Frontal cortex (tissue), 4 donors: ENCODE measurements around the gene CHST6. TPM values are rescaled to one million over a fixed set of nuclear protein-coding genes. Genes with fewer than 3 reads are reported as not detected.
"Not testable (repeated sequence)": the region's sequence is repeated elsewhere in the genome, so short reads cannot be mapped to it uniquely, and the experiment has no call there.

Experiments used
- DNase-seq, 2 donors: peaks; one replicate each; pipeline ENCODE4 v3.0.0; 2012; ENCODE audit warnings: low spot score in 2 of 2
- FAIRE-seq: peaks from 2 replicates; lab custom pipeline; 2012; peaks lifted over from hg19 to GRCh38; lab: Jason Lieb, UNC
- total RNA-seq: library from RNA; depleted of rRNA; stranded (reverse); fragments of >200 nt; gene quantifications from one replicate; pipeline ENCODE4 v1.2.3, GENCODE V29; 2014
- donor health status: control.
- donor health status: control.
- donor health status: control.

CHST6 gene
- total RNA-seq, 1 donor from 2014 or later, result 0.41 TPM

DNA sequence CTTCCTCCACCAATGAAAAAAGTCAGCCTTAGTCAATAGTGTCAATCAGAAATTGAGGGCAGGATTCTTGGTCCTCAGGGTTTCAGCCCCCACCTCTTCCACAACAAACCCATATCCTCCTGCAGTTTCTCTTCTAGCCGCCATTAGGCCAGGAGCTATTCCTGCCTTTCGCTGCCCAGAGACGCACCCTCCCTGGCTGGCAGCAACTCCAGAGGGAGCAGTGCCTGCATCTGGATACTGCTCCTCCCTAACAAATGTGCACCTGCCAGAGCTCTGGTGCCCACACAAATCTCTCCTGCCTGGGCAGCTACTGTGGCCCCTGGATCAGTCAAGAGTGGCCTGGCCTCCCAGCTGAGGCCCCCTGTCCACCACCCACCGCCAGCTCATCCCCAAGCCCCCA lies 38.8 kb downstream of the CHST6 start:
- not testable (repeated sequence) for DNase-seq, FAIRE-seq

- DNase-seq (no peak), FAIRE-seq (no peak)
These were observed 39.6 kb downstream of the CHST6 start for GRCh38 chr16:75455677-75456076.

GRCh38 chr16:75452464-75453190 lies 42.6 kb downstream of the CHST6 start:
- FAIRE-seq, result no peak

DNA sequence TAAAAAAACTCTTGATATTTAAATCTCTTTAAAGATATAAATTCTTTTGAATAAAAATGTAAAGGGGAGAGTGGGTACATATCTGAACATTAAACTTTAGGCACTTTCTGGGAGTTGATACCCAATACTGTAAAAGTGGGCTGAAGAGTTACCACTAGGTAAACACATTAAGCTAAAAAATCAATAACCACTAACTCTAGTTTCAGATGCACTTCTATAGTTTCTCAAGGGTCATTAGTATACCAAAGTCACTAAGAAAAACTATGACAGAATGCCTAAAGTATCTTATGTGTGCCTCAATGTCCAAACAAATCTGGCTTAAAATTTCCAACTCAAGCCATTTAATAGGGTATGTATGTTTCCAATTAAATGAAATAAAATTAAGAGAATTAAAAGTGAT lies 48.8 kb downstream of the CHST6 start:
- FAIRE-seq (no peak), DNase-seq (no peak)

More at GRCh38 chr16:75452464-75453190, 42.6 kb downstream of the CHST6 start:
- DNase-seq, result no peak

- no peak for DNase-seq
- FAIRE-seq, result no peak
These were observed 49.9 kb downstream of the CHST6 start for GRCh38 chr16:75445298-75445697.

DNA sequence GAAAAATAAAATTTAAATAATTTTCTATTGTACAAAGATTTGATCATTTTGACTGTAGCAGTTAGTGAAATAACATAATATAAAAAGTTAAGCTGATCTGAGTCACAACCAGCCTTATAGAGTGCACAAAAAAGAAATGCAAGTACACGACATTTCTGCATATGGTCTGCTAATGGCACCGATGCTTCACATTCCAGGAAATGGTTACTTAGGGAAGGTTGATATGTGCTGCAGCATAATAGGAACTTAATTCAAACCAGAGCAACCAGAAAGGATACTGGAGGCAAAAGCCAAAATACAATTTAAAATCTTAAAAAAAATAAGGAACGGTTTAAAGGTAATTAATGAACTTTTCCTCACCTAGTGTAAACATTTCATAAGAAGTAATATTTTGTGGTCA lies 51.9 kb downstream of the CHST6 start:
- FAIRE-seq (no peak), DNase-seq (no peak)

DNA sequence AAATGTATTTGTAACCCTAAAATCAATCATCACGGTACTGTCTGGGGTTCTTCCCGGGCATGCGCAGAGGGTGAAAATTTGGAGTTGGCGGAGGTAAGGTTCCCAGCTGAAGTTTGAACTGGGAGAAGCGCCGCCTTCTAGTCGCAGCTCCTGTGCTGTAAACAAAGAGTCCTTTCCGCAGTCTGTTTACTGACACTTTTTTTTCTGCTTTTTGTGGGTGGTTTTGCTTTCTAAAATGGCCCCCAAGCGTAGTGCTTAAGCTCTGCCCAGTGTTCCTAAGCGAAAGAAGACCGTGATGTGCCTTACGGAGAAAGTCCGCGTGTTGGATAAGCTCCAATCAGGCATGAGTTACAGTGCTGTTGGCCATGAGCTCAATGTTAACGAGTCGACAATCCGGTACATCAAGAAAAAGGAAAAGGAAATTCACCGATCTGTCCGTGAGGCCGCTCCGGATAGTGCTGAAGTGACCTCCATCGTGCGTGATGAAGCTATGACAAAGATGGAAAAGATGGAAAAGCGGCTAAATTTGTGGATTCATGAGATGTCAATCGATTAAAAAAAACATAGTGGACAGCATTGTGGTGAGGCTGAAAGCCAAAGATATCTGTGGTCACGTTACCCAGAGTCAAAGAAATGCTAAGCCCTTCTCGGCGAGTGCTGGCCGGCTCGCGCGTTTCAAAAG lies 61.4 kb downstream of the CHST6 start:
- no peak for FAIRE-seq
- peak in 1 of 2 donors; percentile 51 for DNase-seq

GRCh38 chr16:75432828-75433731 lies 62.2 kb downstream of the CHST6 start, which contains the start of gene CFDP1:
Gene CFDP1 (minus strand): TSS chr16:75433503. CDS start chr16:75433352, 151 bp downstream.
- no peak for FAIRE-seq
- DNase-seq, result peak; percentile 93 to 95

DNA sequence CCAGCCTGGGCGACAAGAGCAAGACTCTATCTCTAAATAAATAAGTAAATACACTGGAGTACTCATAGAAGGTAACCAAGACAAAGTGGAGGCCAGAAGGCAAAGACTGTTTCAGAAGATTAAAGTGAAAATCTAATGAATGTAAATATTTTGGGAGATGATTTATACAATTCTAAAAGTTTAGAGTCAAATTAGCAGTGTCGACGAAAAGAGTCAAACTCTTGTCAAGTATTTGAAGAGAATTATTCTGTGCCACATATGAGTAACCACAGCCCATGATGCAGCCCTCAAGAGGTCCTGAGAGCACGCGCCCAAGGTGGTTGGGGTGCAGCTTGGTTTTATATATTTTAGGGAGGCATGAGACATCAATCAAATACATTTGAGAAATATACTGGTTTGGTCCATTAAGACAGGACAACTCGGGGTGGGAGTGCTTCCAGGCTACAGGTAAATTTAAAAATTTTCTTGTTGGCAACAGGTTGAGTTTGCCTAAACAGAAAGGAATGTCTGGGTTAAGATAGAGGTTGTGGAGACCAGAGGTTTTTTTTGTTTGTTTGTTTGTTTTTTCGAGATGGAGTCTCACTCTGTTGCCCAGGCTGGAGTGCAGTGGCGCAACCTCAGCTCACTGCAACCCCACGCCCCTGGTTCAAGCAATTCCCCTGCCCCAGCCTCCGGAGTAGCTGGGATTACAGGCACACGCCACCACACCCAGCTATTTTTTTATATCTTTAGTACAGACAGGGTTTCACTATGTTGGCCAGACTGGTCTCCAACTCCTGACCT lies 65.4 kb downstream of the CHST6 start:
- FAIRE-seq, result no peak

GRCh38 chr16:75426524-75426923 lies 68.7 kb downstream of the CHST6 start:
- not testable (repeated sequence) for DNase-seq, FAIRE-seq

More for the DNA sequence above, 65.4 kb downstream of the CHST6 start:
- DNase-seq, result no peak

- not testable (repeated sequence) for DNase-seq, FAIRE-seq
These were observed 71.0 kb downstream of the CHST6 start for GRCh38 chr16:75424105-75424762.

DNA sequence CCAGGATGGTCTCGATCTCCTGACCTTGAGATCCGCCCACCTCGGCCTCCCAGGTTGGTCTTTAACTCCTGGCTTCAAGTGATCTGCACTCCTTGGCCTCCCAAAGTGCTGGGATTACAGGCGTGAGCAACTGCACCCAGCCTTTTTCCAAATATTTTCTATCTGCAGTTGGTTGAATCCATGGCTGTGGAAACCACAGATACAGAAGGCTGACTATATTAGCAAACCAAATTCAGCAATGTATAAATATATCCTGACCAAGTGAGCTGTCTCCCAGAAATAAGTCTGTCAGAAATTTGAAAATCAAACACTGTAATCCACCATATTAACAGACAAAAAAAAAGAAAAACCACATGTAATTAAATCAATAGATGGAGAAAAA lies 71.5 kb downstream of the CHST6 start:
- FAIRE-seq, result no peak
- DNase-seq, result no peak

Other genes starting within 250 kb of the CHST6 start
- gene BCAR1, start 243.8 kb downstream of the CHST6 start, total RNA-seq, result 21.6 TPM
- gene CFDP1, start 61.9 kb downstream of the CHST6 start, total RNA-seq, result 60.3 TPM
- gene TMEM170A, start 30.8 kb downstream of the CHST6 start, total RNA-seq, result 26.1 TPM
- 0.41 TPM for gene CHST5, start 40.7 kb upstream of the CHST6 start, total RNA-seq
- gene TMEM231, start 60.8 kb upstream of the CHST6 start, total RNA-seq, result 14.3 TPM
- gene GABARAPL2, start 70.9 kb upstream of the CHST6 start, total RNA-seq, result 96.6 TPM
- gene ADAT1, start 127.8 kb upstream of the CHST6 start, total RNA-seq, result 40.4 TPM
- gene KARS1, start 152.2 kb upstream of the CHST6 start, total RNA-seq, result 105 TPM
- 169 TPM for gene TERF2IP, start 152.3 kb upstream of the CHST6 start, total RNA-seq
- not detected for gene CPHXL2, start 181.6 kb upstream of the CHST6 start, total RNA-seq
- gene DUXB, start 206.0 kb upstream of the CHST6 start, total RNA-seq, result not detected
- gene CPHXL, start 231.0 kb upstream of the CHST6 start, total RNA-seq, result not detected